T-helper 17 cell (primary cell): ENCODE measurements around the gene ZNF772. TPM values are rescaled to one million over a fixed set of nuclear protein-coding genes. Genes with fewer than 3 reads are reported as not detected.
A peak's percentile ranks its signal among the peaks of the same experiment; 100 is the strongest.

ENCODE experiments used
- ATAC-seq: fragments of 150-1000 bp; cut with Tn5 transposase; 2 replicates; pipeline ENCODE4 v1.10.0; 2021; ENCODE audit warnings: mild to moderate bottlenecking, moderate library complexity
- DNase-seq, 3 donors: peaks; one replicate each; pipeline versions ENCODE4 v3.0.0 to v3.0.0-alpha.2; 2020 to 2021
- H3K9me3 ChIP-seq: one replicate; pipeline ENCODE4 v1.7.0; 2013; ENCODE audit warnings: low read length, mild to moderate bottlenecking; ENCODE audit not compliant: control insufficient read depth, poor library complexity, severe bottlenecking
- H3K27ac Mint-ChIP-seq: one replicate; pipeline ENCODE4 v1.8.0; 2022; ENCODE audit warnings: mild to moderate bottlenecking, moderate library complexity, mixed read lengths
- H3K27me3 Mint-ChIP-seq: one replicate; pipeline ENCODE4 v1.8.0; 2022; ENCODE audit warnings: mixed read lengths
- H3K36me3 Mint-ChIP-seq: one replicate; pipeline ENCODE4 v1.8.0; 2022; ENCODE audit warnings: low read depth, mixed read lengths
- H3K4me1 Mint-ChIP-seq: one replicate; pipeline ENCODE4 v1.8.0; 2022; ENCODE audit warnings: mild to moderate bottlenecking, mixed read lengths
- H3K4me3 Mint-ChIP-seq: one replicate; pipeline ENCODE4 v1.8.0; 2022; ENCODE audit warnings: mild to moderate bottlenecking, moderate library complexity, mixed read lengths
- total RNA-seq, 4 donors: library from RNA in 2 of 4; stranded (reverse) in 2 of 4; gene quantifications; one replicate each; pipeline ENCODE4 v1.2.3 and lab custom pipeline; 2022 to 2026

Gene ZNF772
- total RNA-seq, 2 donors from 2014 or later: 1.4 to 1.5 TPM

DNA sequence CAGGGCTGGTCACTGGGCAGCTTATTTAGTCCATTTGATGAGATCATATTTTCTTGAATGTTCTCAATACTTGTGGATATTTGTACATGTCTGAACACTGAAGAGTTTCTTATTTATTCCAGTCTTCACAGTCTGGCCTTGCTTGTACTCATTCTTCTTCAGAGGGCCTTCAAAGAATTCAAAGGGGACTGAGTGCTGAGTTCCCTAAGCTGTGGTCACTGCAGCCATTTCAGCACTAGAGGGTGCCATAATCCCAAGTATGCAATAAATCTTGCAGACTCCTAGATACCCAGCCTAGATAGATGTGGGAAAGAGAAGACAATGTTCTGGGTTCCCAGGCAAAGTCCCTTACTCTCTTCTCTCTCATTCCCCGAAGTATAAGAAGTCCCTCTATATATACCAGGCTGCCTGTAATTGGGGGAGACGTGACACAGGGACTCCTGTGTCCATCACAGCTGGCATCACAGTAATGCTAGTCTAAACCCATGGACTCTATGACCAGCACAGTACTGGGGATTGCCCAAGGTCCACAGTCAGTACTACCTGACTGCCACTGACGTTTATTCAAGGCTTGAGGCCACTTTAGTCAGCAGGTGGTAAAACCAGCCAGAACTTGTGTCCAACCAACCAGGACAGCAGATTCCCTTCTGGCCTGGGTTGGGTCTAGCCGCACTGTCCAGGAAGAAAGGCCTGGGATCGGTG is 11.5 kb downstream of the ZNF772 start:
- peak; percentile 61 for ATAC-seq
- Mint-ChIP-seq H3K36me3 (peaks cover under 1% of the 10 kb centered on the region), H3K27me3 (no peaks in the 10 kb centered on the region)

DNA sequence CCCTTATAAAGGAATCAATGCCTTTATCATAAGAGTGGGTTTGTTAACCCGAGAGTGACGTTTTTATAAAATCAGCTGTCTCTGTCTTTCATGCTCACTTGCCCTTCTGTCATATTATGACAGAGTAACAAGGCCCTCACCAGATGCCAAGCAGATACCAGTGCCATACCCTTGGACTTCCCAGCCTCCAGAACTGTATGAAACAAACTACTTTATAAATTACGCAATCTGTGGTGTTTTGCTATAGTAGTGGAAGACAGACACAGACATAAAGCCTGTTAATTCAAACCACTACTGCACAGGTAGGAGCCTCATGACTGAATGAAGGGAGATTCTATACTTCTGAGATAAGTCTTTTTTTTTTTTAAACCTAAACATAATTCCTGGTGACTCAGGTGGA is 25.1 kb downstream of the ZNF772 start:
- no peak overlapping the region for H3K27ac Mint-ChIP-seq
- H3K4me1 Mint-ChIP-seq: no peaks in the 10 kb centered on the region
- no peak for DNase-seq
- no peak overlapping the region for H3K4me3 Mint-ChIP-seq
- no peaks in the 10 kb centered on the region for H3K36me3 Mint-ChIP-seq
- ATAC-seq: no peak
- no peaks in the 10 kb centered on the region for H3K27me3 Mint-ChIP-seq
- peaks cover 27% of the 10 kb centered on the region for H3K9me3 ChIP-seq

More for the DNA sequence above, 11.5 kb downstream of the ZNF772 start:
- no peak overlapping the region for H3K27ac Mint-ChIP-seq
- H3K4me3 Mint-ChIP-seq: no peak overlapping the region
- DNase-seq: no peak
- H3K4me1 Mint-ChIP-seq: no peaks in the 10 kb centered on the region
- peaks cover 19% of the 10 kb centered on the region for H3K9me3 ChIP-seq

- DNase-seq (no peak), ATAC-seq (no peak)
- peaks cover 19% of the 10 kb centered on the region for H3K9me3 ChIP-seq
- Mint-ChIP-seq H3K27me3 (no peaks in the 10 kb centered on the region), H3K4me3 (no peak overlapping the region), H3K4me1 (no peaks in the 10 kb centered on the region), H3K36me3 (peaks cover 11% of the 10 kb centered on the region), H3K27ac (no peak overlapping the region)
Measured at GRCh38 chr19:57443121-57443696, 34.2 kb downstream of the ZNF772 start.

DNA sequence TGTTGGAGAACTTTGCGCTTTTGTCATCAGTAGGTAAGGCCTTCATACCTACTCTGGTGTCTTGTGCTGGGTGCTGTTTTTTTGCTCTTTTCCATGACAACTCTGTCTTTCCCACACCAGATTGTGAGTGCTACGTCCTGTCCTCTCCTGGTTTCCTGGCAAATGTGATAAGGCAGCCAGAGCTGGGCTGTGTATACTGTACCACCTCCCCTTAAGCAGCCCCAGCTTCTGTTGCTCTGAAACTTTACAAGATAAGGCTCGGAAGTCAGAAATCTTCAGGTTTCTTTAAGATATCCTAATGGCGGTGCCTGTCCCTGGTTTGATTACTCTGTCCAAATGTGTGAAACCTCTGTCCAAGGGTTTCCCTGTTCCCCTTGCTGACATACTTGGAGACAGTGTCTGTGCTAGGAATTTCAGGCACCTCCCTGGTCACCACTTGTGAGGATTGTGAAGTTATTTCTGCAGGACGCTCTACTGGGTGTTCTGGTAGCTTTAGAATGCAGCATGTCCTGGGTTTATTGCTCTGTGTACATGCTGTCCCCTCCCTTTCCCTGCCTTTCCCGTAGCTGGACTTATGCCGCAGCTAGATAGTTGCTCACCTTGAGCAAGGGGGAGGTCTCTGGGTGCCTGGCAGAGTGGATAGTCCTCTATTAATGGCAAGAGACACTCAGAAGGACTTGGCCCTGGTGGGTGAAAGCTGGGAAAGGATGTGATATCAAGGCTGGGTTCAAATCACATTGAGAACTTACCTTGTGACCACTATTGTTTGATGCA is 35.2 kb downstream of the ZNF772 start:
- ATAC-seq: no peak
- Mint-ChIP-seq H3K36me3 (peaks cover 11% of the 10 kb centered on the region), H3K27ac (no peak overlapping the region), H3K27me3 (no peaks in the 10 kb centered on the region), H3K4me3 (no peak overlapping the region), H3K4me1 (no peaks in the 10 kb centered on the region)
- no peak for DNase-seq
- H3K9me3 ChIP-seq: peaks cover 19% of the 10 kb centered on the region

DNA sequence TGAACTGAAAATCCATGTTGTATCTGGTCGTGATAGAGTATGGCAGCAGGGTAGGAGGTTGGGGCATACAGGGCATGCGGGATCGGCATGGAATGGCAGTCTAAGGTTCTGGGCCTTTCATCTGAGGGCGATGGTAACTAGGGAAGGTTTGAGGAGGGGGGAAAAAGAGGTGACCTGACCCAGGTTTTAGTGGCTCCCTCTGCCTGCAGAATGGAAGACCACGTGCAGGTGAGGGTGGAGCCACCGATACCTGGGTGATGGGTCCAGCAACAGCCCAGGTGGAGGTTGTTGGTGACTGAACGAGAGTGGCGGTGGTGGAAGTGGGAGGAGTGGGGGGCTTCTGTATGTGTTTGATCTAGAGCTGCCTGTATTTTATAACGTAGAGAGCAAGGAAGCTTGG is 38.4 kb downstream of the ZNF772 start:
- Mint-ChIP-seq H3K36me3 (peaks cover 11% of the 10 kb centered on the region), H3K4me1 (peaks cover 18% of the 10 kb centered on the region), H3K27me3 (no peaks in the 10 kb centered on the region), H3K4me3 (no peak overlapping the region), H3K27ac (no peak overlapping the region)
- DNase-seq (no peak), ATAC-seq (no peak)
- H3K9me3 ChIP-seq: peaks cover 16% of the 10 kb centered on the region

- no peak overlapping the region for H3K27ac Mint-ChIP-seq
- H3K36me3 Mint-ChIP-seq: peaks cover 11% of the 10 kb centered on the region
- H3K4me3 Mint-ChIP-seq: no peak overlapping the region
- ATAC-seq (no peak), DNase-seq (no peak)
- peaks cover 11% of the 10 kb centered on the region for H3K9me3 ChIP-seq
- no peaks in the 10 kb centered on the region for H3K27me3 Mint-ChIP-seq
- peaks cover 18% of the 10 kb centered on the region for H3K4me1 Mint-ChIP-seq
Measured at GRCh38 chr19:57437931-57438330, 39.4 kb downstream of the ZNF772 start.

DNA sequence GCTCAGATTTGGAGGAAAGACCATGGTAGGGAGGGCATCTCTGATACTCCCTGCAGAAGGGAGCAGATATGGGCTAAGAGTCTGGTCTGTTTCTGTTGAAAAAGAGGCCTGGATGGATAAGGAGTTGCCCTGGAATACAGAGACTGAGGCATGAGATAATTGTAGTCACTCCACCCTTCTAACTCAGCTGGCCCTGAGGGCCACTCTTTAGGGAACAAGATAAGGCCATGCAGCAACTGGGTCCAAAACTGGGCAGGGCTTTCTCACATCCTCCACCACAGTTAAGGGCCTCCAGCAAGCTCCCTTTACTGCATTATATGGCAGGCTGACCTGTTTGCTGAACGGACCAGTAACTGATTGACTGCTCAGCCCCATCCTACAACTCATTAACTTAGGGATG is 40.9 kb downstream of the ZNF772 start:
- ATAC-seq (no peak), DNase-seq (no peak)
- Mint-ChIP-seq H3K27ac (no peak overlapping the region), H3K27me3 (no peaks in the 10 kb centered on the region), H3K4me1 (peaks cover 18% of the 10 kb centered on the region), H3K4me3 (peak overlapping the region; percentile 96), H3K36me3 (peaks cover 8% of the 10 kb centered on the region)
- H3K9me3 ChIP-seq: peaks cover 3% of the 10 kb centered on the region

- ATAC-seq (peak; percentile 100), DNase-seq (peak; percentile 83 to 95 (median 88))
- no peaks in the 10 kb centered on the region for H3K27me3 Mint-ChIP-seq
- peak within 1 kb of the TSS; percentile 89 for H3K27ac Mint-ChIP-seq
- peaks cover 18% of the 10 kb centered on the region for H3K4me1 Mint-ChIP-seq
- H3K9me3 ChIP-seq: no peaks in the 10 kb centered on the region
- peak within 1 kb of the TSS; percentile 96 for H3K4me3 Mint-ChIP-seq
- H3K36me3 Mint-ChIP-seq: peaks cover 5% of the 10 kb centered on the region
Measured at GRCh38 chr19:57435062-57435978, 42.0 kb downstream of the ZNF772 start, which contains the start of gene ZNF749. Gene ZNF749 (plus strand): TSS chr19:57435325. CDS start chr19:57435579, 254 bp downstream.

- peaks cover 18% of the 10 kb centered on the region for H3K4me1 Mint-ChIP-seq
- H3K36me3 Mint-ChIP-seq: peaks cover 2% of the 10 kb centered on the region
- no peak for DNase-seq
- peak overlapping the region; percentile 96 for H3K4me3 Mint-ChIP-seq
- H3K9me3 ChIP-seq: no peaks in the 10 kb centered on the region
- H3K27me3 Mint-ChIP-seq: no peaks in the 10 kb centered on the region
- peak overlapping the region; percentile 89 for H3K27ac Mint-ChIP-seq
- ATAC-seq: peak; percentile 1
Measured at GRCh38 chr19:57434386-57435061, 42.8 kb downstream of the ZNF772 start.

DNA sequence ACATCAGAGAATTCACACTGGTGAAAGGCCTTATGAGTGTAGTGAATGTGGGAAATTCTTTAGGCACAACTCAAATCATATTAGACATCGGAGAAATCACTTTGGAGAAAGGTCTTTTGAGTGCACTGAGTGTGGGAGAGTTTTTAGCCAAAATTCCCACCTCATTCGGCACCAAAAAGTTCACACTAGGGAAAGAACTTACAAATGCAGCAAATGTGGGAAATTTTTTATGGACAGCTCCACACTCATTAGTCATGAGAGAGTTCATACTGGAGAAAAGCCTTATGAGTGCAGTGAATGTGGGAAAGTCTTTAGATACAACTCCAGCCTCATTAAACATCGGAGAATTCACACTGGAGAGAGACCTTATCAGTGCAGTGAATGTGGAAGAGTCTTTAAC is 56.3 kb downstream of the ZNF772 start:
- peaks cover 23% of the 10 kb centered on the region for H3K9me3 ChIP-seq
- H3K27ac Mint-ChIP-seq: no peak overlapping the region
- no peak overlapping the region for H3K4me3 Mint-ChIP-seq
- DNase-seq (no peak), ATAC-seq (no peak)
- H3K36me3 Mint-ChIP-seq: peaks cover 13% of the 10 kb centered on the region
- no peaks in the 10 kb centered on the region for H3K27me3 Mint-ChIP-seq
- H3K4me1 Mint-ChIP-seq: no peaks in the 10 kb centered on the region

GRCh38 chr19:57419439-57419838 is 57.9 kb downstream of the ZNF772 start:
- Mint-ChIP-seq H3K4me1 (no peaks in the 10 kb centered on the region), H3K36me3 (peaks cover 18% of the 10 kb centered on the region), H3K27me3 (no peaks in the 10 kb centered on the region), H3K27ac (no peak overlapping the region), H3K4me3 (no peak overlapping the region)
- no peak for ATAC-seq
- DNase-seq: no peak
- peaks cover 23% of the 10 kb centered on the region for H3K9me3 ChIP-seq
